Activated CD4-positive, alpha-beta T cell treated with anti-CD3 and anti-CD28 coated beads, Interleukin-2, amount 50 U/mL, for 24 hours (primary cell): ENCODE data around the gene SWAP70.

Experiments
- DNase-seq, 2 donors: peaks; one replicate each; pipeline ENCODE4 v3.0.0-alpha.2; 2020; ENCODE audit warnings: low read depth in 1 of 2, low spot score in 1 of 2

The SWAP70 gene

DNA sequence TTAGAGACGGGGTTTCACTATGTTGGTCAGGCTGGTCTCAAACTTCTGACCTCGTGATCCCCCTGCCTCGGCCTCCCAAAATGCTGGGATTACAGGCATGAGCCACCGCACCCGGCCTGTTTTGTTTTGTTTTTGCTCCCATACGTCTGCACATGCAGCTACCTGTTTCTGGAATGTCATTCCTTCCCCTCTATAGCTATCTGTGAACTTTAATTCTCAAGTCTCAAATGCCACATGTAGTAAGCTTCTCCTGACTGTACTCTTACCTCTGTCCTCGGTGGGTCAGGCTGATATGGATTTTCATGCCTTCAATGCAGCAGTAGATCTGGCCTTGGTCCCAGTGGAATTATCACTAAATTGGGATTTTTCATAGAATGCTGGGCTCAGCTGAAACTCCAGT, 12.4 kb upstream of the SWAP70 start:
- no peak for DNase-seq

DNA sequence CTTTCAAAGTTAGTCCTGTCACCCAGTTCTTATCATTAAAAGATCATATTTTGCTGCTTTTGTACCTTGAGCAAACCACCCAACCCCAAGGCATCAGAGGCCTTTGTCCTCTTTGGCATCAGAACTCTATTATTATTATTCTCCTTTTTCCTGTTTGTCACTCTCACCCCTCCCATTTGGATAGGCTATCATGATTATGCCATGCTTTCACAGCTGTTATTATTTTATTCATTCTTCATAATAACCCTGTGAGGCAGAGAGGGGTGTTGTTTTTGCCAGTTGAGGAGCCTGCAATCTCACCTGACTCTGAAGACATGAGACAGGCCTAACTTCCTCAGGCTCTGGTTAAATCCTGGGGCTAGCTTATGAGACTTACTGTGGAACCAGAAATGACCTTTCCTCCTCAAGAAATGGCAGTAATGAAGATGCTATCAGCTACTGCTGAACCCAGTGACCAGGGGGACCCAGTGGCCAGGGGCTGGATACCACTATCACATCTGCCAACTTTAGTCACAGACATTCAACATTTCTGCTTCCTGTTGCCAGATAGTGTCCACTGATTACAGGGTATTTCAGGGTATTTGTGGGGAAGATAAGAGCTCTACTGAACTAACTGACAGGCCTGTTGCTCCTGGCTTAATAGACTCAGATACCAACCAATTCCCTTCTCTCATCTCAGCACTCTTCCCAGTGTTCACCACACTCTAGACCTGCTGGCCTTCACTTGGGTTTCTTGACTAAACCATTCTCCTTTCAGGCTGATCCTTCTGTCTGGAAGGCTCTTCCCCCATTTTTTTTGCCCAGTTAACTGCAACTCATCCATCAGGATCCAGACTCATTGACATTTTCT, 11.8 kb upstream of the SWAP70 start:
- DNase-seq = no peak

DNA sequence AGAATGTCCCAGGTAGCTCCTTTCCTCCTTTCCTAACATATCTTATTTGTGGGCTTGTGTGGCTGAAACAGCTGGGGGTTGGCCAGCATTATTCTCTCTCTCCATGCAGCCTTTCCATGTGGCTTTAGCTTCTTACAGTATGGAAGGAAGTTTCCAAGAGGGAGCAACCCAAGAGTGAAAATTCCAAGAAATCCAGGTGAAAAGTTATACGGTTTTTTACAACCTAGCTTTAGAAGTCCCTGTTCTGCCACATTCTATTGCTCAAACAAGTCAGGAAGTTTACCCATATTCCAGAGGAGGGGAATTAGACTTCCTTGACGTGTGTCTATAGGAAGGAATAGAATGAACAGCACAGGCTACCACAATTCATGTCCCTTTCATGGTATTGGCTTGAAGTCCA, 10.0 kb upstream of the SWAP70 start:
- DNase-seq = no peak

DNA sequence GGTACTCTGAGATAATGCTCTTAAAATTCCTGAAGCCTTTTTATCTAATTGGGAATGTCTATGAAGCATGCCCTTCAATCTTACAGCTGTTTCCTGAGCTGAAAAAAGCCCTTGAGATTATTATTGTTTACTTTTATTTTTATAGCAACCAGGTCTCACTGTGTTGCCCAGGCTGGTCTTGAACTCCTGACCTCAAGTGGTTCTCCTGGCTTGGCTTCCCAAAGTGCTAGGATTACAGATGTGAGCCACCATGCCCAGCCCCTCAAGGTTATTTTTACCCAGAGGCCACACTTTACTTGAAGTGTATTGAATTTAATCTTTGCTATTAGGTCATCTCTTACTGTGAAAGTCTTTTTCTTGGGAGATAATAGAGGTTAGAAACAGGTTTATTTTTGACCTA, 7.0 kb upstream of the SWAP70 start:
- no peak for DNase-seq

DNA sequence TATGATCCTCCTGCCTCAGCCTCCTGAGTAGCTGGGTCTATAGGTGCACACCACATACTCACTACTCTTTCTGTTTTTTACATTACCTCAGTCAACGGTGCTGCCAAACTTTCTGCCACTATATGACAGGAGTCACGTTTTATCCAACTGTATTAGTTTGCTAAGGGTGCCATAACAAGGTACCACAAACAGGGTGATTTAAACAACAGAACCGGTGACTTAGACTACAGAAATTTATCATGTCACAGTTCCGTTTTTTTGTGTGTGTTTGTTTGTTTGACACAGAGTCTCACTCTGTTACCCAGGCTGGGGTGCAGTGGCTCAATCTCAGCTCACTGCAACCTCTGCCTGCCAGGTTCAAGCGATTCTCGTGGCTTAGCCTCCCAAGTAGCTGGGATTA, 6.3 kb upstream of the SWAP70 start:
- no peak for DNase-seq

DNA sequence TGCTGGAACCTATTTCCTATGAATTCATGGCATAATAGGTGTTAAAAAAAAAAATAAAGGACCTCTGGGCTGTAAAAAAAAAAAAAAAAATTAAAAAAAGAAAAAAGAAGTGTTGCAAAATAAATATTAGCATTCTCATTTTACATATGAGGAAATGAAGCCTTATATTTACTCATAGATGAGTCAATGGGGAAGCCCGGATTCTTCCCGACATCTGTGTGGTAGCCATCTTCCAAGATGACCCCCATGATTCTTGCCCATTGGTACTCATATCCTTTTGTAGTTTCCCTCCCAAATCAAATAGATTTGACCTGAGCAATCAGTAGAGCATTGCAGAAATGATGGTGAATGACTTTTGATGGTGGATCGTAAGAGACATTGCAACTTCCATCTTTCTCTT, 3.0 kb upstream of the SWAP70 start:
- no peak for DNase-seq

DNA sequence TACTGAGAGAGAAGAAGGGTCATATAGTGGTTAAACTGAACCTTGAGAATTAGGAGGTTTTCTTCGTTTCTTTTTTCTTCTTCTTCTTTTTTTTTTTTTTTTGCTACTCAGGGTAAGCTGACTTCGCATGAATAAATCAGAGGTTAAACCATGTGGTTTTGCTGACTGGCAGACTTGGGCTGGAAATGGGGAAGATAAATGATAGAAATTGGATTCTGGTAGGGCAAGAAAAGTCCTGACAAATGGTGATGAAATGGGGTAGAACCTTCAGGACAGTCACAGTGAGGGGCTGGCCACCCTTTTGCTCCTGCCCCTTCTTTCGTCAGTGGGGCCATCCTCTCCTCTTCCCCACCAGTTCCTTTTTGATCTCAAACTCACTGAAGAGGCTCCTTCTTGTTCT, 1.6 kb upstream of the SWAP70 start:
- DNase-seq = no peak

DNA sequence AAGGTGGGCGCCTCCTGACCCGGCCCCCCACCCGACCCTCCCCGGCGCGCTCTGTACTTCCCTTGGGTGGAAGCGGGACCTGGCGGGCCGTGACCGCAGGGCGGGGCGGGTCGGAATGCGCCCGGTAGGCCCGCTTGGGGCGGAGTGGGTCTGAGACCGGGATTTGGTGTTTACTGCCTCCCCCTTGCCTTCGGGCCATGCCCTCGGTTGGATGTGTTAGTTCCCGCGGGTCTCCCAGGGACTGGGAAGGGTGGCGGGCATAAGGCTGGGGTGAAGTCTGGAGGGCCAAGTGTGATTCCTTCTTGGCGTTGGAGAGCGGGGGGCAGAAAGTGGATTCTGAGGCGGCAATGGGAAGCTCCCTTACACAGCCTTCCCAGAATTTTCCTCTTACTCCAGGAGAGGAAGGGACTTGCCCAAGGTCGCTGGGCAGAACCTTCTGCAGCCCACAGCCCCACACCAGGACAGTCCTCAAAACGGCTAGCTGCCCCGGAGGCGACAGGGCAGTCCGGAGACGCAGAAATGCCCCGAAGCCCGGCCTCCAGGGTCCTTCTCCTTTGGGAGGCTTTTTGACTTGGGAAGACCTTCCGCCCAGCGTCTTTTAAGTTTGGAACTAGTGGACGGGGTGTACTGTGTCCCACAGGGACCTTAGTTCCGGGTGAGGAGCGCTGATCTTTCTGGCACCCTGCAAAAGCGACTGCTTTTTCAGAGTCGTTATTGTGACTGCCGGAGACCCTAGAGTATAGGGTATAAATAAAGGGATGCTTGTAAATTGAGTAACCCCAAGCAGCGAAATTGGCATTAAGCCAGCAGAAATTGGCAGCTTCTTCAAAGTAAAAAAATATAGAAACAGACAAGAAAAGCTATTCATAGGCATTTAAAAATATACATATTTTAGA, 647 bp downstream of the SWAP70 start:
- DNase-seq = no peak

DNA sequence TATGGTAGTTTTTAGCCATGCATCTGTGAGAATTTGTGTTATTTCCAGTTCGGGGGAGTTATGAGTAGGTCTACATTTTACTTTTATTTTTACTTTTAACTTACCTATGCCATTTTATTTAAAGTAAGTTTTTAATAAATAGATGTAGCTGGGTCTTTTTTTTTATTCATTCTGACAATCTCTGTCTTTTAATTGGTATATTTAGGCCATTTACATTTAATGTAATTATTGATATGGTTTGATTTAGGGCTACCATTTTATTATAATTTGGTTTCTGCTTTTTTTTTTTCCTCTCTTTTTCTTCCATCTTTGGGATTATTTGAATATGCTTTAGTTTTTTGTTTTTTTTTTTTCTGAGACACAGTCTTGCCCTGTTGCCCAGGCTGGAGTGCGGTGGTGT, 1.9 kb downstream of the SWAP70 start:
- no peak for DNase-seq

DNA sequence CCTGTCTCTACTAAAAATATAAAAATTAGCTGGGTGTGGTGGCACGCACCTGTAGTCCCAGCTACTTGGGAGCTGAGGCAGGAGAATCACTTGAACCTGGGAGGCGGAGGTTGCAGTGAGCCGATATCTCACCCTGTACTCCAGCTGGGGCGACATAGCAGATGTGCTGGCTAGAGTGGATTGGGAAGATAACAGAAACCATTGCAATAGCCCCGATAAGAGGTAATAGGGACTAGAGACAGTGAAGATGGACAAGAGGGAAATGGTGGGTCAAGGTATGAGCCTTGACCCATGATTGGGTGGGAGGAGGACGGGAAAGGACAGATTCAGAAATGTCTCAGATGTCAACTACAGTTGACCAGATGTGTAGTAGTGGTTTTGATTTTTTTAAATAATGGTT, 6.1 kb downstream of the SWAP70 start:
- DNase-seq = no peak

DNA sequence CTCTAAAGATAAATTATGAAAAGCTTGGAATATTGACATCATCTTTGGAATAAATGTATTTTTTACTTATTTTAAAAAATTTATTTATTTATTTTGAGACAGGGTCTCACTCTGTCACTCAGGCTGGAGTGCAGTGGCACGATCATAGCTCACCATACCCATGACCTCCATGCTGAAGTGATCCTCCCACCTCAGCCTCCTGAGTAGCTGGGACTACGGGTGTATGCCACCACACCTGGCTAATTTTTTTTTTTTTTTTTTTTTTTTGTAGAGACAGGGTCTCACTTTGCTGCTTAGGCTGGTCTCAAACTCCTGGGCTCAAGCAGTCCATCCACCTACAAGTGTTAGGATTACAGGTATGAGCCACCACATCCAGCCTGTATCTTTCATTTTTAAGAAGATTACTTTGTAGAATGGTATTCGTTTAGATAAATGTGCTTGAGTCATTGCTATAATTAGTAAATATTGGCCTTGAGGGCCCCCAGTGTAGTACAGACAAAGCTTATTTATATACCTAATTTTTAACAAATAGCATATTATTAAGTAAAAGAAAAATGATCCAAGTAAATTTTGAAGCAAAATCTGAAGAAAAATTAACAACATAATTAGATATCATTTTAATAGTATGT, 8.5 kb downstream of the SWAP70 start:
- no peak for DNase-seq

DNA sequence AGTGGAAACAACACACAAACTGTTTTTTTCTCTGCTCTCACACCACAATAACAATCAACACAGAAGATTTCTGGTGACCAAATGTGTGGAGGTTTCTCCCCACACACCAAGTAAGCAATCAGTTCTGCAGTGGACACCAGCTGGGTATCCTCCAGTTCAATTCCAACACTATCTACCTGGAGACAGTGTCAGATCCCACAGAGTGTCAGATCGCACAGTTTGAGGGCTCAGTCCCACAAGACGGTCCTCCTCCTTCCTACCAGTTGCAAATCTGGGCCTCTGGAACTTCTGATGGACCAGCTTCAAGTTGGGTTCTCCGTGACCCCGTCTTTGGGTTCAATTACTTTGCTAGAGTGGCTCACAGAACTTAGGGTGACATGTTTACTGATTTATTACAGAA, 9.0 kb downstream of the SWAP70 start:
- no peak for DNase-seq

DNA sequence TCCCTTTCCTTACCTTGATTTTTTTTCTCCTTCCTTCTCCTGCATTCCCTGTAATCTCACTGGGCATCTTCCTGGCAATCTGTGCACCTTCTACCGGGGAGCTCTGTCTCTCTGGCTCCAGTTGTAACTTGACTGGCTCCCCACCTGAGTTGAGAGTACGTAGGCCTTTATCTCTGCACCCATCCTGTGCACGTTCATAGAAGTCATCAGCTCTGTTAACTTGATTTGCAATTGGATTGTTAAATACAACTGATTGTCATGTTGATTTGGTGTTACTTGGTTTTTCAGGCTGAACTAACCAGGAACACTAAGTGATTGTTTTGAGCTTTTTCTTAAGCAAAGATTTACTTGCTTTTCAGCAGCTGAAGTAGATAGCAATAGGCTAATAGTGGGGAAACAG, 11.8 kb downstream of the SWAP70 start:
- no peak for DNase-seq

DNA sequence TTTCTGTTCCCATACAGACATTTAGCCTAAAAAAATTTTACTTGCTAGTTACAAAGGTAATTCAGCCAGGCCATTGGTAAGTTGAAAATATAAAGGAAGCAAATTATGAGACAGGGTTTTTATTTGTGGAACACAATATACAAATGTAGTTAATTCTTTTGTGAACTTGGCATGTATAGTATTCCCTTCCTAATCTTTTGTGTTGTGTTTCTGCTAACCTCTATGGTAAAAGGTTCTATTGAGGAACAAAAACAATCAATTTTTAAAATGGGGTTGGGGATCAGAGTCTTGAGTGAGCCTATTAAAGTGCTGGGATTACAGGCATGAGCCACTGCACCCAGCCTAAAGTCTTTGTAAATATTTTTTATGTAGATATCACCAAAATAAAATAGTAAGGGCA, 14.1 kb downstream of the SWAP70 start:
- DNase-seq = no peak

DNA sequence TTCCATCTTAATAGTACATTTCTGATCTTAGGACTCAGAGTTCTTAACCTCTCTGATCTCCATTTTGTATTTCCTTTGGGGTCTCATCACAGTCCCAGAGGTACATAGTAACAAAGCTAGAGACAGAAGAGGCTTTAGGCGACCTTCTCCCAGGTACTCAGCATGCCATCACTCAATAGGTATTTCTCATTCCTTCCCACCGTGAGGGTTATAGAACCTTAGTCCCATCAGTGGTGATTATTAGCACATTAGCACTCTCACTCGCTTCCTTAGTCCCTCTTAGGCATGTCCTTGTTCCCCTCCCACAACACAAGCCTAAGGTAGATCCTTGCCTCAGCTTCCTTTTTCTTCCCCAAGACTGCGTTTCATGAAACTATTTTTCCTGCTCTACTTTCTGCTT, 14.7 kb downstream of the SWAP70 start:
- DNase-seq = no peak

DNA sequence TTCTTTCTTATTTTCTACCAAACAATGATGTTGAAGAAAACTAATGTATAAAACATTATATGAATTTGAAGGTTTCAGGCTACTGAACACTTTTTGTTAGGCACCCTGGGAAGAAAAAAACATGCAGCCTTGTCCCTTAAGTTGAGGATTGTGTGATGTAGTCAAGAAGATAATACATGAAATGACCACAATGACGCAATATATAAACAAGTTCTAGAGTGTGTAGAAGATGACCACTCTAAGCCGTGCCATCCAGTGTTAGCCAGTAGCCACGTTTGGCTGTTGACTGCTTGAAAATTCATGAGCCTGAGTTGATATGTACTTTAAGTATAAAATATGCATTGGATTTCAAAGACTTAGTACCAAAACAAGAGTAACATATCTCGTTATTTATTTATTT, 16.2 kb downstream of the SWAP70 start:
- no peak for DNase-seq

DNA sequence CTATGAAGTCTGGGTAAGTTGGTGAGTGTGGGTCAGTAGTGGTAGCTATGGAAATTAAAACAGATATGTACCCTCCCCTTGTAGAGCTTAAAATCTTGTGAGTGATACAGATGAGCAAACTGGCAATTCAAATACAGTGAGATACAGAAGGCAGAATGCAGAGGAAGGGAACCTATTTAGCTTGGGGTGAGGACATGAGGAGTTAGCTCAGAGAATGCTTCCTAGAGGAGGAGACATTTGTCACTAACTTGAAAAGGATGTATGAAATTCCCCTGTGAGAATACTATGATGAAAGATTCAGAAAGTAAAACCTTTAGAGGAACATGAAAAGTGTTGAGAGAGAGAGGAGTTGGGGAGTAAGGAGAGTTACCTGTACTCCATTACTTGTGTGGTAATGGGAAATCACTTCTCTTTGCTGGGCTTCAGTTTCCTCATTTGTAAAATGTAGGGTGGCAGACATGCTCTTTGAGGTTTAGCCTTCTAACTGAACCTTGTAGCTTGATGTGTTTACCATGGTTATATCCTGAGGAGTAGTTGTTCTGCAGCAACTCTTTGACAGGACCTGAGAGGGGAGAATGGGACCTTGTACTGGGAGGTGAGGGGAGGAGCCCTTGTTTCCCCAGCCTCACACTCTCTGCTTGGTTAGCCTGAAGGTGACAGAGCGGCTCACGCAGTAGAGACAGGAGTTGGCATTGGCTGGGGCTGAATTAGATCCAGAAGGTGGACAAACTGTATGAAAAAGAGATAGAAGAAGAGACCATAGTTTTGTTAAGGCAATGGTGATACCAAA, 17.9 kb downstream of the SWAP70 start:
- DNase-seq = no peak

DNA sequence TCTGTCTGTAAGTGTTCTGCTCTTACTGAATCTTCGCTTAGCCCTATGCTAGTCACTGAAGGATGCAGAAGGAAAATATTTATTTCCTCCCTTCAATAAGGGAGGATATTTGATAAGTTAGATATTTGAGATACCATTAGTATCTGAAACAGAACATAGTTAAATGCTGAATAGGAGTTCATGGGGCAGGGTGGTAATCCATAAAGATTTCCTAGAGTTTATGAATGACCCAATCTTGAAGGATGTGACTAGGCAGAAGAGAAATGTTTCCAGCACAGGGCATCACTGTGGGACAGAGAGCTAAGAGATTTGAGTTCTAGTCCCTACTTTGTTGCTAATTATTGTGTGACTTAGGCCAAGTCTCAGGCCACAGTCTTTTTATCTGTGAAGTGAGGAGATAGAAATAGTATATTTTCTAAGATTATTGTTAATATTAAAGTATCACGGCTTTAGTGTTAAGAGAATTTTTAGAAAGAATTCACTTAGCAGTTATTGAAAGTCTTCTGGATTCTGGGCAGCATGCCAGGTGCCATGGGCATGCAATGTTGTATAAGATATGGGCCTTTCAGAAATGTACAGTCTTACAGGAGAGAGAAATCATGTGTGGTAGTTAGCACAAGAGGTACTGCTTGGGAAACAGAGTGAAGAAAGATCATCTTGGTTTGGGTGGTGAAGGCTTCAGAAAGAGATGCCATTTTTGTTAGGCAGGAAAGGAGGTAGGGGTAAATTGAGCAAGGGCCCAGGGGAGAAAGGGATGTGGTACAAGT, 24.0 kb downstream of the SWAP70 start:
- no peak for DNase-seq

DNA sequence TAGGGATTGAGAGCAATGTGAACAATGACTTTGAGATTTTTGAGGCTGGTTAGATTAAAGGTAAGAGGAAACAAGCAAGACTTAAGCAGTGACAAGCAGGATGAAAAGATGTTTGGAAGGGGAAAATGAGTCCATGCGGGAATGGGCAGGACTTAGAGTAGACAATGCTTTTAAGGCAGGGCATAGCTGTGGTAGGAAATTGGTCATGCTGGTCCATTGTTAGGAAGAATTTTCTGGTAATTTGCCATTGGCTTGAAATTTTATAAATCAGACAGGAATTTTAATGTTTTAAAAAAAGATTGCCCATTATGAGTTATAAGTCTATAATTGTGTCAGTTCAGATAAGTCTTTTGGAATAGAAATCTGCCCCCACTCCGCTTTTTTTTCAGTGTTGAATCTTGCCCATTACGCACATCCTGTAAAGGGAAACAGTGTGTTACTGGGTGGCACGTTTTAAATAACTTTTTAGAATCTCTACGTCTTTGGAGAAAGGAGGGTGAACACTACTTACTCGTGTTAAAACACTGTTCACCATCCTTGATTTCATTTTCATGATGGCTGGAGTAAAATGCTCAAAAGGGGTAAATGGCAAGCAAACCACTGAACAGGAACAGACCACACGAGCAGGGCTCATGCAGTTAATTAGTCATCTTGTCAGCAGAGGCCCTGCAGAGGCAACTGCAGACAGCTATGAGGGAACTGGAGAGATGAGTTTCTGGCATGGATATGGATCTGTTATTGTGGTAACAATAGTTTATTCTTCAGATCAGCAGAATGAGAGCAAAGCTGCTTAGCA, 25.0 kb downstream of the SWAP70 start:
- no peak for DNase-seq

DNA sequence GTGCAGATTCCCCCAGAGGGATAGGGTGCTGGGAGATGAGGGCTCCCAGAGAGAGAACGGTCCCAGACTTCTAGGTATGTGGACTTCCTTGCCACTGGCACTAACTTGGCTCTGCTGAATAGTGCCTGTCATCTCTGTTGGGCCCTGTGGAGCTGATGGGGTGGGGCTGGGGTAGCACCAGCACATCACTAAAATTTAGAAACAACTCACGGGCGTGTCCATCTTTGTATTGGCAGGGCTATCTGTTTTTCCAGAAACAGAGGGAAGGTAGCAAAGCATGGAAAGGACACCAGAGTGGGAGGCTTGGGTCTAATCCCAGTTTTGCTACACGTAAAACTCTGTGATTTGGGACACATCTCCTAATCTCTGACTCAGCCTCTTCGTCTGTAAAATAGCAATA, 25.8 kb downstream of the SWAP70 start:
- DNase-seq = no peak
